HepG2 (cell line): ENCODE results near the gene ELP1. TPM values are rescaled to one million over a fixed set of nuclear protein-coding genes. Genes with fewer than 3 reads are reported as not detected.

Source experiments
- ATAC-seq: fragments of 200-7000 bp; cut with Tn5 transposase; 3 replicates; pipeline ENCODE4 v1.9.1; 2020; ENCODE audit warnings: mild to moderate bottlenecking, moderate library complexity
- BruUV-seq: library from RNA; stranded (reverse); fragments of 400-500 nt; replicated peaks from 2 replicates; lab custom pipeline; 2021; lab: Mats Ljungman, UMichigan
- CTCF ChIA-PET: fragments of 300-600 bp; formaldehyde crosslinking; extraction: SDS; loops from one replicate; lab custom pipeline; 2021; ENCODE audit warnings: low total read pairs, inconsistent platforms, low intra/inter-chr PET ratio; lab: Yijun Ruan, JAX
- POLR2A ChIA-PET: fragments of 350-600 bp; sonication (Branson Sonifier 250); formaldehyde crosslinking; loops from one replicate; lab custom pipeline; 2020; ENCODE audit warnings: antibody characterized with exemption, inconsistent platforms; lab: Yijun Ruan, JAX
- DNase-seq: peaks from one replicate; pipeline ENCODE4 v3.0.0-alpha.2; 2015; ENCODE audit warnings: low spot score
- FAIRE-seq: peaks from 3 replicates; lab custom pipeline; 2011; peaks lifted over from hg19 to GRCh38; lab: Jason Lieb, UNC
- H2AFZ ChIP-seq: one replicate; pipeline ENCODE4 v1.6.1; 2011; ENCODE audit warnings: low read length, inconsistent platforms
- H3K27ac ChIP-seq: fragments of 300-600 bp; 3 replicates; pipeline ENCODE4 v1.8.0; 2011; ENCODE audit warnings: mixed run types, mild to moderate bottlenecking, mixed read lengths, low read length, inconsistent platforms; ENCODE audit not compliant: insufficient read depth; ENCODE audit errors: extremely low read length
- H3K27me3 ChIP-seq, 2 experiments: fragments of 200-600 bp in 1 of 2; 2 replicates in 1 of 2; 3 replicates in 1 of 2; pipeline versions ENCODE4 v1.6.0 to v1.8.0; 2011; ENCODE audit warnings: low read length in 2 of 2, mild to moderate bottlenecking in 2 of 2, moderate library complexity in 2 of 2, inconsistent platforms in 1 of 2; ENCODE audit not compliant: insufficient read depth in 2 of 2, control insufficient read depth in 1 of 2
- H3K36me3 ChIP-seq, 2 experiments: fragments of 200-600 bp in 1 of 2; replicated peaks in 1 of 2; 2 replicates in 1 of 2; 3 replicates in 1 of 2; pipeline versions ENCODE4 v1.5.1 to v1.8.0; 2011; ENCODE audit warnings: low read length in 2 of 2, inconsistent platforms in 1 of 2; ENCODE audit not compliant: insufficient read depth in 2 of 2, control insufficient read depth in 1 of 2
- H3K4me1 ChIP-seq: 2 replicates; pipeline ENCODE4 v1.5.1; 2012; ENCODE audit warnings: low read length, inconsistent platforms; ENCODE audit not compliant: insufficient read depth
- H3K4me2 ChIP-seq: 2 replicates; pipeline ENCODE4 v1.6.0; 2011; ENCODE audit warnings: low read depth, low read length, inconsistent platforms
- H3K4me3 ChIP-seq, 3 experiments: fragments of 200-600 bp in 1 of 3; sonication (generic), shearing (Covaris generic) in 1 of 3; replicated peaks in 1 of 3; 2 replicates each; pipeline ENCODE4 v1.5.1; 2011 to 2016; ENCODE audit warnings: low read length in 3 of 3, inconsistent platforms in 2 of 3, low read depth in 2 of 3, mild to moderate bottlenecking in 2 of 3, control low read depth in 1 of 3, mixed read lengths in 1 of 3; ENCODE audit not compliant: insufficient read depth in 1 of 3
- H3K79me2 ChIP-seq: one replicate; pipeline ENCODE4 v1.6.1; 2011; ENCODE audit warnings: low read length, inconsistent platforms; ENCODE audit not compliant: insufficient read depth
- H3K9ac ChIP-seq: 2 replicates; pipeline ENCODE4 v1.6.0; 2011; ENCODE audit warnings: mild to moderate bottlenecking, low read depth, low read length, inconsistent platforms; ENCODE audit not compliant: insufficient read depth
- H3K9me3 ChIP-seq: 2 replicates; pipeline ENCODE4 v1.5.1; 2012; ENCODE audit warnings: mild to moderate bottlenecking, low read length
- H4K20me1 ChIP-seq: 2 replicates; pipeline ENCODE4 v1.6.0; 2011; ENCODE audit warnings: inconsistent platforms, mild to moderate bottlenecking, low read length, moderate library complexity; ENCODE audit not compliant: insufficient read depth
- DNMT3B ChIP-seq: conservative IDR thresholded peaks from 2 replicates; pipeline ENCODE4 v1.6.1; 2016; ENCODE audit warnings: missing biosample characterization, control low read depth
- KDM4B ChIP-seq: sonication (generic); formaldehyde crosslinking; IDR thresholded peaks from 2 replicates; pipeline ENCODE4 v1.4.0; 2020; ENCODE audit warnings: missing genetic modification reagents
- RBM39 ChIP-seq: fragments of 200-400 bp; formaldehyde crosslinking; IDR thresholded peaks from one replicate; pipeline ENCODE4 v1.6.1; 2018; ENCODE audit warnings: antibody characterized with exemption, mild to moderate bottlenecking, low read depth, low read length; ENCODE audit not compliant: poor library complexity, severe bottlenecking
- SALL1 ChIP-seq: sonication (generic); formaldehyde crosslinking; IDR thresholded peaks from 2 replicates; pipeline ENCODE4 v1.8.0; 2022; ENCODE audit warnings: mild to moderate bottlenecking, missing genetic modification reagents
- SNRNP70 ChIP-seq: fragments of 200-400 bp; formaldehyde crosslinking; IDR thresholded peaks from 2 replicates; pipeline ENCODE4 v1.6.1; 2017; ENCODE audit warnings: mild to moderate bottlenecking, low read depth, low read length, moderate library complexity
- ZMYM2 ChIP-seq: sonication (generic); formaldehyde crosslinking; IDR thresholded peaks from 2 replicates; pipeline ENCODE4 v1.8.0; 2022; ENCODE audit warnings: mild to moderate bottlenecking, missing genetic modification reagents
- ZNF337 ChIP-seq: sonication (generic); formaldehyde crosslinking; IDR thresholded peaks from 2 replicates; pipeline ENCODE4 v1.5.1; 2020; ENCODE audit warnings: missing genetic modification reagents, low read depth, mild to moderate bottlenecking, borderline replicate concordance
- ZNF768 ChIP-seq: sonication (generic); formaldehyde crosslinking; IDR thresholded peaks from 2 replicates; pipeline ENCODE4 v1.4.0; 2020; ENCODE audit warnings: missing genetic modification reagents
- ZSCAN9 ChIP-seq: IDR thresholded peaks from 2 replicates; pipeline ENCODE4 v1.6.1; 2016; ENCODE audit warnings: borderline replicate concordance
- WGBS: methylation state at CpG from one replicate; pipeline ENCODE4 v1.1.6; 2017; ENCODE audit warnings: low lambda C conversion rate; 5-methylcytosine and 5-hydroxymethylcytosine counted together
- in situ Hi-C: cut with HindIII; loops from 2 replicates; pipeline ENCODE4 v1.10.0; 2017; ENCODE audit warnings: low pct_unique_long_range_greater_than_20kb; ENCODE audit not compliant: extremely low pct_ligation_motif_present
- intact Hi-C: fragments of 100-400 bp; cut with micrococcal nuclease; formaldehyde crosslinking; loops from one replicate; pipeline ENCODE4 v1.10.0; 2022; ENCODE audit not compliant: unreplicated experiment
- polyA plus RNA-seq, 8 experiments: library from polyadenylated mRNA; depleted of rRNA in 3 of 8; stranded (reverse) in 7 of 8; unstranded in 1 of 8; fragments of >200 nt; fragmentation: Illumina TruSeq in 4 of 8; extraction: Trizol in 4 of 8; gene quantifications; 2 replicates each; pipeline versions ENCODE4 v1.2.1 to v1.2.3, GENCODE V29; 2011 to 2016; ENCODE audit warnings: low read depth in 4 of 8, missing spikeins in 1 of 8, mixed read lengths in 1 of 8; ENCODE audit not compliant: insufficient read depth in 1 of 8
- total RNA-seq, 5 experiments: library from RNA; depleted of rRNA; stranded (reverse); fragments of >200 nt; fragmentation: Illumina TruSeq; extraction: Trizol; gene quantifications; 2 replicates each; pipeline ENCODE4 v1.2.3, GENCODE V29; 2016; ENCODE audit warnings: low read depth in 1 of 5
- TF ChIP-seq, protein P1 (sequence below): sonication (generic); formaldehyde crosslinking; IDR thresholded peaks from 2 replicates; pipeline ENCODE4 v1.4.0; 2020; ENCODE audit warnings: mild to moderate bottlenecking, missing genetic modification reagents
- TF ChIP-seq, protein P2 (sequence below): IDR thresholded peaks from 2 replicates; pipeline ENCODE4 v1.6.1; 2016; ENCODE audit warnings: missing compliant biosample characterization, missing genetic modification reagents, borderline replicate concordance

ELP1 gene
- total and polyA plus RNA-seq, 2 of the 13 experiments (the other 11 are each of a cell fraction or from before 2014, with no cell fraction given) = 157 to 275 TPM

DNA sequence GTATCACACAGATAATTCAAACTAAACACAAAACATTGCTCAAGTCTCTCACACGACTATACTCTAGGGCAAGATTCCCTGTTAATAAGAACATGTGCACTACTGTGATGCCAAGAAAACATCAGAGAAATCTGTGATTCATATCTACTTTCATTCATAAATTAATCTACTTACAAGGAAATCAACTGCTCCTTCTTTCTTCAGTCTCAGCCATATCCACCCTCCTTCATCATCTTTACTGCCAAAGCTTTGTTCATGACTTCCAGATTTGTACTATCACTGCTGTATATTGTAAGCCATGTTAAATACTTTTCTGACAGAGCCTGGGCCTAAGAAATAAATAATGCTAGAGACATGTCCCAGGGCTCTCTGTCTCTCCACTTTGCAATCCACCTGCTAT is 44.3 kb upstream of the ELP1 start:
- Histone ChIP-seq H3K4me3 (no peak overlapping the region), H3K27me3 (no peaks in the 10 kb centered on the region), H3K79me2 (no peaks in the 10 kb centered on the region), H4K20me1 (no peaks in the 10 kb centered on the region), H2AFZ (no peak overlapping the region), H3K4me1 (no peaks in the 10 kb centered on the region), H3K27ac (no peak overlapping the region), H3K9ac (no peak overlapping the region), H3K4me2 (no peak overlapping the region), H3K36me3 (peaks cover 10 to 43% of the 10 kb centered on the region in 2 experiments), H3K9me3 (no peaks in the 10 kb centered on the region)
- in situ Hi-C loops = no loop called here
- CTCF ChIA-PET = no interaction called here
- DNase-seq (no peak), ATAC-seq (no peak), FAIRE-seq (no peak)
- intact Hi-C loops = no loop called here
- 91% methylated on average over 1 of the region's 1 CpG for WGBS
- POLR2A ChIA-PET = no interaction called here
- no TSS peak for BruUV-seq
- TF ChIP-seq DNMT3B (CRISPR knock-in tag) (no peak), ZNF768 (CRISPR knock-in tag) (no peak)

DNA sequence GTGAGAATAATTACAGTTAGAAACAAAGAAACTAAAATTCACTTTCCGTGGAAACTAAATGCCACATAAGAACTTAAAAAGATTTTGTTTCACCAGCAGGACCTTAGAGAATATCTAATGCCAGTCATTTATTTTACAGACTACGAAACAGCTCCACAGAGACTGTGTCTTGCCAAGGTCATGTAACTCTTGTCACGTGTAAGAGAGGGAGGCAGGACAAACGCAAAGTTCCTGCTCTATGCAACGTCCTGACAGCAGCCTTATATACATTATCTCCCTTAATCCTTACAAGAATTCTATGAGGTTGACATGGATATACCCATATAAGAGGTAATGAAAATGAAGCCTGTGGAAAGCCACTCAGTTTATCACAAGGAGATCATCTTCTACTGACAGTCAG is 40.0 kb upstream of the ELP1 start:
- DNase-seq (no peak), ATAC-seq (no peak), FAIRE-seq (no peak)
- ChIA-PET POLR2A (no interaction called here), CTCF (no interaction called here)
- BruUV-seq = no TSS peak
- no peak overlapping the region for H3K9ac ChIP-seq
- 90% methylated on average over 5 of the region's 5 CpGs for WGBS
- H3K27ac ChIP-seq = no peak overlapping the region
- H2AFZ ChIP-seq = no peak overlapping the region
- H3K4me2 ChIP-seq = no peak overlapping the region
- H3K4me3 ChIP-seq = no peak overlapping the region
- H3K79me2 ChIP-seq = no peaks in the 10 kb centered on the region
- H3K9me3 ChIP-seq = no peaks in the 10 kb centered on the region
- in situ Hi-C loops = no loop called here
- no peaks in the 10 kb centered on the region for H3K27me3 ChIP-seq
- intact Hi-C loops = no loop called here
- TF ChIP-seq, protein P1, sequence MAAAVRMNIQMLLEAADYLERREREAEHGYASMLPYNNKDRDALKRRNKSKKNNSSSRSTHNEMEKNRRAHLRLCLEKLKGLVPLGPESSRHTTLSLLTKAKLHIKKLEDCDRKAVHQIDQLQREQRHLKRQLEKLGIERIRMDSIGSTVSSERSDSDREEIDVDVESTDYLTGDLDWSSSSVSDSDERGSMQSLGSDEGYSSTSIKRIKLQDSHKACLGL (CRISPR knock-in tag) = no peak
- TF ChIP-seq SNRNP70 = no peak
- TF ChIP-seq ZMYM2 (CRISPR knock-in tag) = no peak
- TF ChIP-seq, protein P2, sequence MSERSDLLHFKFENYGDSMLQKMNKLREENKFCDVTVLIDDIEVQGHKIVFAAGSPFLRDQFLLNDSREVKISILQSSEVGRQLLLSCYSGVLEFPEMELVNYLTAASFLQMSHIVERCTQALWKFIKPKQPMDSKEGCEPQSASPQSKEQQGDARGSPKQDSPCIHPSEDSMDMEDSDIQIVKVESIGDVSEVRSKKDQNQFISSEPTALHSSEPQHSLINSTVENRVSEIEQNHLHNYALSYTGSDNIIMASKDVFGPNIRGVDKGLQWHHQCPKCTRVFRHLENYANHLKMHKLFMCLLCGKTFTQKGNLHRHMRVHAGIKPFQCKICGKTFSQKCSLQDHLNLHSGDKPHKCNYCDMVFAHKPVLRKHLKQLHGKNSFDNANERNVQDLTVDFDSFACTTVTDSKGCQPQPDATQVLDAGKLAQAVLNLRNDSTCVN (CRISPR knock-in tag) = no peak
- no peak for TF ChIP-seq SALL1 (CRISPR knock-in tag)
- no peak for TF ChIP-seq ZSCAN9 (CRISPR knock-in tag)
- no peak for TF ChIP-seq RBM39
- TF ChIP-seq ZNF337 (CRISPR knock-in tag) = no peak
- TF ChIP-seq KDM4B = no peak
- H4K20me1 ChIP-seq = no peaks in the 10 kb centered on the region
- H3K36me3 ChIP-seq = peaks cover 3 to 35% of the 10 kb centered on the region in 2 experiments; a peak in 4 of 5 replicates
- no peaks in the 10 kb centered on the region for H3K4me1 ChIP-seq
